22Rv1 (cell line): Measurements from ENCODE around the gene C2CD3.

Experiments
- CTCF ChIP-seq: fragments of 450-650 bp; IDR thresholded peaks from 2 replicates; pipeline ENCODE4 v1.5.1; 2017; ENCODE audit warnings: mild to moderate bottlenecking
- ZFX ChIP-seq: fragments of 450-650 bp; IDR thresholded peaks from 2 replicates; pipeline ENCODE4 v1.6.1; 2017; ENCODE audit warnings: antibody characterized with exemption, borderline replicate concordance

GRCh38 chr11:74005721-74006517 lies 164.9 kb downstream of the C2CD3 start:
- TF ChIP-seq CTCF (no peak), ZFX (no peak)
